Transverse colon (tissue), 1 donor: ENCODE results near the gene DDX46.

Experiments used
- EP300 ChIP-seq: sonication (generic); formaldehyde crosslinking; IDR thresholded peaks from one replicate; pipeline ENCODE4 v1.6.1; 2017; ENCODE audit warnings: antibody characterized with exemption, low read depth
- POLR2A ChIP-seq: fragments of 450-650 bp; IDR thresholded peaks from one replicate; pipeline ENCODE4 v1.6.1; 2016; ENCODE audit warnings: antibody characterized with exemption, mild to moderate bottlenecking, moderate library complexity

GRCh38 chr5:134873987-134874830 is 115.6 kb downstream of the DDX46 start, which contains the start of gene TXNDC15:
- TF ChIP-seq POLR2A, result peak; percentile 75
- TF ChIP-seq EP300, result no peak
